Thymus (tissue), 11 donors: Measurements from ENCODE around the gene SYT14. TPM values are rescaled to one million over a fixed set of nuclear protein-coding genes. Genes with fewer than 3 reads are reported as not detected.

Experiments
- DNase-seq, 9 donors: peaks; one replicate each; pipeline ENCODE4 v3.0.0-alpha.2; 2013; ENCODE audit warnings: low spot score in 9 of 9, low read depth in 6 of 9, missing footprints in 1 of 9
- H3K27ac ChIP-seq, 2 donors: one replicate each; pipeline ENCODE4 v1.5.1; 2013; ENCODE audit warnings: control low read depth in 1 of 2, low read depth in 1 of 2, low read length in 1 of 2, mild to moderate bottlenecking in 1 of 2, moderate library complexity in 1 of 2
- H3K27me3 ChIP-seq, 2 donors: one replicate each; pipeline ENCODE4 v1.5.1; 2013; ENCODE audit warnings: low read length in 1 of 2; ENCODE audit not compliant: control insufficient read depth in 2 of 2, insufficient read depth in 1 of 2
- H3K36me3 ChIP-seq, 2 donors: one replicate each; pipeline ENCODE4 v1.5.1; 2013; ENCODE audit warnings: low read length in 1 of 2, mild to moderate bottlenecking in 1 of 2, moderate library complexity in 1 of 2; ENCODE audit not compliant: control insufficient read depth in 2 of 2, insufficient read depth in 2 of 2
- H3K4me1 ChIP-seq, 2 donors: one replicate each; pipeline ENCODE4 v1.5.1; 2013; ENCODE audit warnings: low read length in 2 of 2; ENCODE audit not compliant: control insufficient read depth in 2 of 2, insufficient read depth in 2 of 2
- H3K4me3 ChIP-seq, 2 donors: one replicate each; pipeline ENCODE4 v1.5.1; 2013; ENCODE audit warnings: low read length in 2 of 2, control low read depth in 1 of 2, mild to moderate bottlenecking in 1 of 2
- H3K9me3 ChIP-seq, 2 donors: one replicate each; pipeline ENCODE4 v1.5.1; 2013; ENCODE audit warnings: low read length in 1 of 2, mild to moderate bottlenecking in 1 of 2; ENCODE audit not compliant: control insufficient read depth in 2 of 2, insufficient read depth in 1 of 2
- WGBS: extraction: QIAGEN DNeasy Blood & Tissue Kit; methylation state at CpG from one replicate; pipeline ENCODE4 v1.1.7; 2013; 5-methylcytosine and 5-hydroxymethylcytosine counted together
- polyA plus RNA-seq: library from polyadenylated mRNA; stranded (reverse); fragments of 200-250 nt; gene quantifications from one replicate; pipeline ENCODE4 v1.2.3, GENCODE V29; 2013
- total RNA-seq: library from RNA; stranded (reverse); fragments of 120-200 nt; gene quantifications from one replicate; pipeline ENCODE4 v1.2.4, GENCODE V29; 2013
- donor health status: healthy.

SYT14 gene
- total and polyA plus RNA-seq, 2 donors = 0.05 to 0.16 TPM

DNA sequence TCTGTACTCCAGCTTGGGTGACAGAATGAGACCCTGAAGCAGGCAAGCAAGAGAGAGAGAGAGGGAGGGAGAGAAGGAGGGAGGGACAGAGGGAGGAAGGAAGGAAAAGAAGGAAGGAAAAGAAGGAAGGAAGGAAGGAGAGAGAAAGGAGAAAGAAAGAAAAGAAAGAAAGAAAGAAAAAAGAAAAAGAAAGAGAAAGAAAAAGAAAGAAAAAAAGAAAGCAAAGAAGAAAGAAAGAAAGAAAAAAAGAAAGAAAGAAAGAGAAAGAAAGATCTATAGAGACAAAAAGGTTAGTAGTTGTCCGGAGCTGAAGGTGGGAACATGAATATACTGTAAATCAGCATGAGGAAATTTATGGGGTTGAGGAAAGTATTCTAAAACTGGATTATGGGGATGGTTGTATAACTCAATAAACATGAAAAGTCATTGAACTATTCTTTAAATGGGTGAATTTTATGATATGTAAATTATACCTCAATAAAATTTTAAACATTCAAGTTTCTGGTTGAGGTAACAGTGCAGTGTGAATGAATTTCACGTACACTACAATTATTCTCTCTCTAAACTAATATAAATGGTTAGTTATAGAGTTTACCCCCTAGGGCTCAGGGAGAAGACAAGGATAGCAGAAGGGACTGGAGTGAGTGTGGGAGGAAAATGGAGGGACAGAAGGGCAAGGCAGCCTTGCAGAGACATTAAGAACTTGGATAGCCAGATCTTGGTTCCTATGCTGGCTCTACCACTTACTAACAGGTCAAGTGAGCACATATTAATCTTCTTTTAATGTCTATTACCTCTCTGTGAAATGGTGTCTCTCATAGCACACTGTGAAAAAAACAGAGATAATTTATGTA is 269.8 kb downstream of the SYT14 start:
- Histone ChIP-seq H3K27ac (no peak overlapping the region), H3K9me3 (no peaks in the 10 kb centered on the region), H3K4me1 (no peaks in the 10 kb centered on the region), H3K4me3 (no peak overlapping the region), H3K27me3 (no peaks in the 10 kb centered on the region), H3K36me3 (no peaks in the 10 kb centered on the region)
- 95% methylated on average over 2 of the region's 2 CpGs for WGBS
- no peak for DNase-seq

DNA sequence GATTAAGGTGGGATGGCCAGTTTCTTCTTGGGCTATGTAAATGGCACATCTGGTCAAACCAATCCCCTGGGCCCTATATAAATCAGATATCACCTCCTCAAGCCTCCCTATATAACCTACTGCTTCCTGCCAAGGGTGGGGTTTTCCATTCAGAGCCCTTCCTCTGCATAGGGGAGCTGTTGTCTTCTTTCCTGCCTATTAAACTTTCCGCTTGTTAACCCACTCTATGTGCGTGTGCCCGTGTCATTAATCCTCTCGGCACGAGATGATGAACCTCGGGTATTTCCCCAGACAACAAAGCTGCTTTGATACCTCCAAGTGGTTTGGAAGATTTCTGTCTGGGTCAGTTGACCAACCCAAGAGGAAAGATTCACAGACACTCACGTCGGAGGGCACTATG is 275.3 kb downstream of the SYT14 start:
- H3K4me3 ChIP-seq = no peak overlapping the region
- 84% methylated on average over 8 of the region's 8 CpGs for WGBS
- H3K27me3 ChIP-seq = no peaks in the 10 kb centered on the region
- H3K4me1 ChIP-seq = no peaks in the 10 kb centered on the region
- no peaks in the 10 kb centered on the region for H3K9me3 ChIP-seq
- no peaks in the 10 kb centered on the region for H3K36me3 ChIP-seq
- DNase-seq = no peak
- H3K27ac ChIP-seq = no peak overlapping the region

DNA sequence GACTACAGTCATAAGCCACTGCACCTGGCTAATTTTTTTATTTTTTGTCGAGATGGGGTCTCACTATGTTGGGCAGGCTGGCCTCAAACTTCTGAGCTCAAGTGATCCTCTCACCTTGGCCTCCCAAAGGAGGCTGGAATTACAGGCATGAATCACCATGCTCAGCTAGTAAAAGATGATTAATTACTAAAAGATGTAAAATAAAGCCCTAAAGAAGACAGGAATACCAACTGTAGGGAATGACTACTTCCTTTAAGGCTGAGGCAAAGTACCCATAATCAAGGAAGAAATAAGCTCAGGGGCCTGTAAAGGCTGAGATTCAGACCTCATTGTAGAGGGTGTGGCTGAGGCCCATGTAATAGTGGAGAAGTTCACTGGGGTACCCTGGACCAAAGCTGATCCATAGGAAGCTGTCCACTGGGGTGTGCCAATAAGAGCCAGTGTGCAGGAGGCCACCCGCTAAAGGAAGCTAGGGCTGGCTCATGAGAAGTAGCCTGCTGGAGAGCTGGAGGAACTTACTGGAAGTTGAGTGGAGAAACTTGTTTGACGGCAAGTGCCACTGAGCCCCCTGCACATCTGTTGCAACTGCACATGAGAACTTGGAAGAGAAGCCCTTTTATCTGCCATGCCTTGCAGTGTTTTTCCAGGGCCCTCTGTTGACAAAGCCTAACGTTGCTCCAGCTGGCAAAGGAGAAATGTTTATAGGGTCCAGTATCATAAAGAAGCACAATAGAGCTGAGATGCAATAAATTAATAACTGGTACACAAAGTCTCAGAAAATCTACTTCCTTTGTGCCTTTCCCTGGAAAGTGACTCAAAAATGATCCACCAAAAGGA is 276.8 kb downstream of the SYT14 start:
- 87% methylated on average over 4 of the region's 4 CpGs for WGBS
- Histone ChIP-seq H3K4me3 (no peak overlapping the region), H3K27me3 (no peaks in the 10 kb centered on the region), H3K4me1 (no peaks in the 10 kb centered on the region), H3K27ac (no peak overlapping the region), H3K36me3 (no peaks in the 10 kb centered on the region), H3K9me3 (no peaks in the 10 kb centered on the region)
- no peak for DNase-seq

DNA sequence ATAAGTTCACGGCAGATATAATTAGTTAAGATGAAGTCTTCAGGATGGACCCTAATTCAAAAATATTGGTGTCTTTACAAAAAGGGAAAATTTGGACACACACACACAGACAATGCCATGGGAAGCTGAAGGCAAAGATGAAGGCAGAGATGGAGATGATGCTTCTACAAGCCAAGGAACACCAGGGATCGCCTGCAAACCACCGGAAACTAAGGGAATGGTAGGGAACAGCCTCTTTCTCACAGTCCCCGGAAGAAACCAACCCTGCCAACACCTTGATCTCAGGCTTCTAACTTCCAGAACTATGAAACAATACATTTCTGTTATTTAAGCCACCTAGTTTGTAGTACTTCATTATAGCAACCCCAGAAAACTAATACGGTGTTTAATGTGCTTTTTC is 279.5 kb downstream of the SYT14 start:
- no peaks in the 10 kb centered on the region for H3K4me1 ChIP-seq
- H3K27ac ChIP-seq = no peak overlapping the region
- WGBS = 94% methylated on average over 5 of the region's 5 CpGs
- no peaks in the 10 kb centered on the region for H3K36me3 ChIP-seq
- no peak overlapping the region for H3K4me3 ChIP-seq
- no peak for DNase-seq
- H3K9me3 ChIP-seq = no peaks in the 10 kb centered on the region
- no peaks in the 10 kb centered on the region for H3K27me3 ChIP-seq

DNA sequence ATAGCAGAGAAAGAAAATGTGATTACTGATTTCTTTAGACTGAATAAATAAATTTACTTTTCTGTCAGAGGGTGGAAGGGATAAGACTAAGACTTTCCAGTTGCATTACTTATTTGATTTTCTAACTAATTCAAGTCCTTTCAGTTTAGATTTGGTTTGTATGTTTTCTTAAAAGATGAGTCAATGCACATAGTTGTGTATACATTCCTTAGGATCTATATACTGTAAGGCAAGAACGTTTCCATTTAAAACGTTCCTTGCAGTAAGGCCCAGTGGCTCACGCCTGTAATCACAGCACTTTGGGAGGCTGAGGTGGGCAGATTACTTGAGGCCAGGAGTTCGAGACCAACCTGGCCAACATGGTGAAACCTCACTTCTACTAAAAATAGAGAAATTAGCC is 280.0 kb downstream of the SYT14 start:
- no peaks in the 10 kb centered on the region for H3K27me3 ChIP-seq
- no peak overlapping the region for H3K4me3 ChIP-seq
- DNase-seq = no peak
- H3K4me1 ChIP-seq = no peaks in the 10 kb centered on the region
- H3K9me3 ChIP-seq = no peaks in the 10 kb centered on the region
- 88% methylated on average over 4 of the region's 4 CpGs for WGBS
- H3K36me3 ChIP-seq = no peaks in the 10 kb centered on the region
- H3K27ac ChIP-seq = no peak overlapping the region

Other genes with a start within 250 kb of the SYT14 start
- 0.14 TPM for gene HSD11B1, start 233.4 kb upstream of the SYT14 start, total RNA-seq
- gene HSD11B1, start 233.4 kb upstream of the SYT14 start, polyA plus RNA-seq = 0.55 TPM
- gene TRAF3IP3, start 182.2 kb upstream of the SYT14 start, total RNA-seq = 241 TPM
- gene TRAF3IP3, start 182.2 kb upstream of the SYT14 start, polyA plus RNA-seq = 142 TPM
- 3.0 TPM for gene C1orf74, start 153.7 kb upstream of the SYT14 start, total RNA-seq
- gene C1orf74, start 153.7 kb upstream of the SYT14 start, polyA plus RNA-seq = 2.8 TPM
- 22.8 TPM for gene IRF6, start 132.1 kb upstream of the SYT14 start, total RNA-seq
- 39.9 TPM for gene IRF6, start 132.1 kb upstream of the SYT14 start, polyA plus RNA-seq
- gene UTP25, start 110.2 kb upstream of the SYT14 start, total RNA-seq = 6.2 TPM
- 2.9 TPM for gene UTP25, start 110.2 kb upstream of the SYT14 start, polyA plus RNA-seq